ENCODE data around the gene TSFM.
A peak's percentile ranks its signal among the peaks of the same experiment; 100 is the strongest.

TSFM gene

DNA sequence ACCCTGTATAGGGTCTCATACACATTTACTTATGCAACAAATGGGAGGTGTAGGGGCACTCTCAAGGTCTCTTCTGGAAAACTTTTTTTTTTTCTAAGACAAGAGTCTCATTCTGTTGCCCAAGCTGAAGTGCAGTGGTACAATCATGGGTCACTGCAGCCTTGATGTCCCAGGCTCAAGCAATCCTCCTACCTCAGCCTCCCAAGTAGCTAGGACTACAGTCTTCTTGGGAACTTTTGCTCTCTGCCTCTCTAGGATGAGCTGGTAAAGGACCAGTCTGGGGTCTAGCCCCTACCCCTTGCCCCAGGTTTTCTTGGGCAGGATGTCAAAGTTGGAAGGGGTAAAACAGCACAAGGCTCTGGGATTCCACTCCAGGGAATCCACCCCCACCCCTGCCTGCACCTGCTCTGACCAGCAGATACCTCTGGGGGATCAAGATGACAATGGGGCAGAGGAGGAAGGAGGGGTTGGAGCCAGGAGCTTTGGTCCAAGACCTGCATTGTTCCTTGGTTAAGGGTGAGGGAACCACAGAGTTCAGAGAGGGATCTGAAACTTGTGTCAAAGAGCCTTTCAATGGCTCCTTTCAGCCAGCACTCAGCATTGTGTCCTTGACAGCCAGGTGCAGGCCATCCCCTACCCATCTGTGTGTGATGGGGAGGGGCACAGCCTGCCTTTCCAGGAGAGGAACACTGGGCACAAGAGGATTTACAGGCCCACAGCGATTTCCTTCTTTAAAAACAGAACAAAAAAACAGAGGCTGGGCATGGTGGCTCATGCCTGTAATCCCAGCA, 51.7 kb downstream of the TSFM start:
- no peak for DNase-seq (ENCODE audit: low read depth, low spot score)

DNA sequence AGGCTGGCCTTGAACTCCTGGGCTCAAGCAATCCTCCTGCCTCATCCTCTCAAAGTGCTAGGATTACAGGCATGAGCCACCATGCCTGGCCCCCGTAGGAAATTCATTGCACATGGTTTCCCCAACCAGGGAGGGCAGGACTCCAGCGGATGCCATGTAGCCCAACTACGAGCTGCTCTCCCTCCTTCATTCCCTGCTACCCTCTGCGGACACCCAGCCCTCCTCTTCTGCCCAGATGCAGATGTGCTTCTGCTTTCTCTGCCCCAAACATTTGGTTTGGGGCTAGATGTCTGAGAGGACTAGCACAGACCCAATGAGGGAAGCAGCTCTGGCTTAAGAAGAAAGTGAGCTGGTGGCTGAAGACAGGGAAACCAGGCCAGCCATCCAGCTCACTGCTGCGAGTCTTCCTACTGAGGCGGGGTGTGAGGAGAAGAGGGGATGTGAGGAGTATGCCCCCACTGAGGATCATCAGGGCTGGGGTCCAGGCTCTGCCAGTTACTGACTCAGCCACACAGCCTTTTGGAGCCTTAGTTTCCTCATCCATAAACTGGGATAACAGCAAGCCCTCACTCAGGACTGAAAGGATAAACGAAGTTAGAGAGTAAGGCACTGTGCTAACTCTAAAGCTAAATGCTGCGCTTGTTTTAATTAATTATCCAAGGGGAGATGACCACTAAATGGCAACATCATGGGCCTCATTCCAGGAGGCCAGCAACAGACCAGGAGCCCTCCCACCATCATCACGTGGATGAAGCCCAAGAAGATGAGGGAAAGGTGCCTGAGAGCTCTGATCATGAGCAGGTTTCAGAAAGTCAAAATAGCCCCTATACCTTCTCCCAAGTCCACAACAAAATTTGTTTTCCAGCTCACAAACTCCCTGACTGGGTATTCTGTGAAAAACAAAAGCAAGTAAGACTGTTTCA, 53.0 kb downstream of the TSFM start:
- DNase-seq (ENCODE audit: low read depth, low spot score), result no peak

DNA sequence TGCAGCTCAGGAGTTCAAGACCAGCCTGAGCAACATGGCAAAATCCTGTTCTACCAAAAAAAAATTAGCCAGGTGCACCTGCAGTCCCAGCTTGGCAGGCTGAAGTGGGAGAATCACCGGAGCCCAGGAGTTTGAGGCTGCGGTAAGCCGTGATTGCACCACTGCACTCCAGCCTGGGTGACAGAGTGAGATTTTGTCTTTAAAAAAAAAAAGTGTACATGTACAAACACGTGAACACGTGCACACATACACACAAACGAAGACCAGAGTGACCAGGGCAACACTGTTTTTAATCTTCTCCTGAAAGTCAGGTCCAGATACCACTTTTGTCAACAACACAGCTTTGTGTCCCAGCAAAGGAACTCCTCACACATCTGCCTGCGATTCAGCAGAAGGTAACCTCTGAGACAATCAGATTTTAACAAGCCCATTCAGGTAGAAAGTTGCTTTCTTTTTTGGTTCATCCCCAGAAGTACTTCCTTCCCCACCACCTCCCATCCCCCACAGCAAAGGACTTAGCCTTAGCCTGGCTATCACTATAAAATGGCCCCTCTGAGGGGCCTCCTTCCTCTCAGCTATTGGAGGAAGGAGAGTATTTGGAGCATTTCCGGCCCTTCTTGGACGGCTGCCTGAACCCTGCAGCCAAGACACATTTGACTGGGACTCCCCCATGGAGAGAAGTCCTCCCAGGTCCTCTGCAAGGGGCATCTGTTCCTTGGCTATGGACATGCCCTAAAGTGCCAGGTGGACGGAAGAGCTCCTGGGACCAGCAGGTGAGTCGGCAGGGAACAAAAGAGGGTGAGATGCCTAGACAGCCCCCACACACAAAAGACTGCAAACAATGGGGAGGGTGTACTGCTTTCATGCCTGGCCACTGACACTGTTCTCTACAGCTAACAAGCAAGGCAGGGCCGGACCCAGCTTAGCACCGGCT, 54.1 kb downstream of the TSFM start:
- DNase-seq (ENCODE audit: low read depth, low spot score), result no peak

DNA sequence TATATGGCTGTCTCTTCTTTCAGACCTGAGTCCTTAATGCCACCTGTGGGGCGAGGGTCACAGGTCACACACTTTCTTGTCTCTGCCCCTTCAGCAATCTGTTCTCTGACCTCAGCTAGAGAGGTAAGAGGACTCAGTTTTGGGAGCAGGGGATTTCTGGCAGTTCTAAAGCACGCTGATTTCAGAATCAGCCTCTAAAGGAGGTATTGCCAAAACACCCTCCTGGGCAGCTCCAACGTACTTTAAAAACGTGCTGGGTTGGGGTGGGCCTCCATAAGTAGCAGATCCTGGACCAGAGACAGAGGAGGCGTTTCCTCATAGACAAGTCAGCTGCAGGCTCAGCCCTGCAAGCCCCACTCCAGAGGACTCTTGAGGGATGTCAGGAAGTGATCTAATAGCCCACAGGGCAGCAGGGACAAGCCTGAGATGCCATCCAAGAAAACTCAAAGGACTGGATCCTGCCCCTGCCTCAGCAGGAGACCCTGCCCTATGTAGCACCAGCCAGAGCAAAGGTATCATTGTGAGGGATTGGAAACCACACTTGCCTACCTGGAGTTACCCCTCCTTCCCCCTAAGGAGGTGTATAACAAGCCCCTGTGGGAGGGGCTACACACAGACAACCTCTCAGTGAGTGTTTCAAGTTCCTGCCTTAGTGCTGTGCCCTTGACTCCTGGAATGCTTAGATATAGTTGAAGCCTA, 55.4 kb downstream of the TSFM start:
- DNase-seq (ENCODE audit: low read depth, low spot score), result no peak

DNA sequence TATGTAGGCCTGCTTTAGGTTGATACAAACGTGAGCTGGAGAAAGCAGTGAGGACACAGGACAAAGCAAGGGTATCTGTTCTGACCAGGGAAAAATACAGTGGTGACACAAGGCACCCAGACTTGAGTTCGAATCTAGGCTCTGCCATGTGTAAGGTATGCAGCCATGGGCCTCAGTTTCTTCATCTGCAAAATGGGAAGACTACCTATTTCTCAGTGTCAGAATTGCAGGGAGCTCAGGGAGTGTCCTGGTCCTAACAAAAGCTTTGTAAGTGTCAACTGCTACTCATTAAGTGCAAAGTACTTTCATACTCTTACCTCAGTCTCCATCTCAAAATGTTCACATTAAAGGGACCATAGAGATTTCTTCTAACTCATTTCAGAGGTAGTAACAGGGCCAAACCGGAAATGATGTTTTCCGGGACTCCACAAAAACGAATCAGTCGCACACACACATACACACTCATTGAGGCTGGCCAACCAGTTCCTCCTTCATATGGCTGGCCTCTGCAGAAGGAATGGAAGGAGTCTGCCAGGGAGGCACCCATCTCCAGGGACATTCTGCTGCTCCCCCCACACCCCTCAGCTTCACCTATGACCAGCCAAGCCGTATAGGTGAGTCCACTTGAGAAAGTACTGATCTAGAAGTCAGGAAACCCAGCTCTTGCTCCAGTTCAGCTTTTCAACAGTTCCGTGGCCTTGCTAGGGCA, 56.2 kb downstream of the TSFM start:
- DNase-seq (ENCODE audit: low read depth, low spot score), result no peak

DNA sequence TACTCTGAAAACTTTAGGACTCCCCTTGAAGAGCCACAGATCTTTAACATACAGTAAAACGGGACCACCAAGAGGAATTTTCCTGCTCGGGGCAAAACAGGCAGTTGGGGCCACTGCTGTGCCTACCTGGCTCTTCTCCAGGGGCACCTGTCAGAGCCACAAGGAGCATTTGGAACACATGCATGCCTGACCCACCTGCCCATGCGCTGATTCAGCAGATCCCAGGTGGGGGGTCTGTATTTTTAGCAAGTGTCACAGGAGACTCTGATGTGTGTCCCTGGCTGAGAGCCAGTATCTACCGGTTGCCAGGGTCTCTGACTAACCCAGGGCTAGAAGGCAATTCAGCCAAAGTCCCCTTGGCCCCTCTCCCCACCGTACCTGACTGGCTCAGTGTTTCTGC, 57.4 kb downstream of the TSFM start:
- no peak for DNase-seq (ENCODE audit: low read depth, low spot score)

DNA sequence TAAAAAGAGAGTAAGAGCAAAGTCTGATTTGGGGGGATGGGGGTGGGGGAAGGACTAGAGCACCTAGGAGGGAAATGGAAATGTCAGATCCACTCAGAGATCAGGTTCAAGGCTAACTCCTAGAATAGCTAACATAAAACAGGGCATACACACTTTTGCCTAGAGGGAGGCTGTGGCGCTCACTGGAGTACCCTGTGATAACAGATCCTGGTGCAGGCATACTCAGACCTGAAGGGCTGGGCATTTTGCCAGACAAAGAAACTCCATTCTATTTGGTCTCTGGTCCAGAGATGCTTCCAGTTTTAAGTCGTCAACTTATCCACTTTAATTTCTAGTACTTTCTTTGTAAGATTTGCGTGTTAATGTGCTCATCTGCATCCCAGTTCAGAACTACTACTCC, 58.1 kb downstream of the TSFM start:
- DNase-seq (ENCODE audit: low read depth, low spot score), result no peak

DNA sequence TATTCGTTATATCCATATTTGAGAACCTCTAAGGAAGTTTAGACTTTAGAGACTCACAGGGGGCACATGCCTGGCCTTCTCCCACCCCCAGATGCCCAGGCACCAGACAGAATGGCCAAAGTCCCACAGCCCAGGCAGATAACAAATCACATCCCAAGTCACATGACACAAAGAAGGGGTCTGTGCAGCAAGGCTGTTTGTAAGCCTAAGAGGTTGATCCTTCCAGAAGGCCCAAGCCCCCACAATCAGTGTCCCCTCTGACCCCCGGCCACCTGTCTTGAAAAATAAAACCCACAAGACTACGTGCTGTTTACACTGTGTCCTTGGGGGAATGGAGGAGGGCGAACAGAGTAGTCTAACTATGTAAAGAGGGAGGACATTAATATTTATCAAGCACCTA, 58.9 kb downstream of the TSFM start:
- no peak for DNase-seq (ENCODE audit: low read depth, low spot score)

DNA sequence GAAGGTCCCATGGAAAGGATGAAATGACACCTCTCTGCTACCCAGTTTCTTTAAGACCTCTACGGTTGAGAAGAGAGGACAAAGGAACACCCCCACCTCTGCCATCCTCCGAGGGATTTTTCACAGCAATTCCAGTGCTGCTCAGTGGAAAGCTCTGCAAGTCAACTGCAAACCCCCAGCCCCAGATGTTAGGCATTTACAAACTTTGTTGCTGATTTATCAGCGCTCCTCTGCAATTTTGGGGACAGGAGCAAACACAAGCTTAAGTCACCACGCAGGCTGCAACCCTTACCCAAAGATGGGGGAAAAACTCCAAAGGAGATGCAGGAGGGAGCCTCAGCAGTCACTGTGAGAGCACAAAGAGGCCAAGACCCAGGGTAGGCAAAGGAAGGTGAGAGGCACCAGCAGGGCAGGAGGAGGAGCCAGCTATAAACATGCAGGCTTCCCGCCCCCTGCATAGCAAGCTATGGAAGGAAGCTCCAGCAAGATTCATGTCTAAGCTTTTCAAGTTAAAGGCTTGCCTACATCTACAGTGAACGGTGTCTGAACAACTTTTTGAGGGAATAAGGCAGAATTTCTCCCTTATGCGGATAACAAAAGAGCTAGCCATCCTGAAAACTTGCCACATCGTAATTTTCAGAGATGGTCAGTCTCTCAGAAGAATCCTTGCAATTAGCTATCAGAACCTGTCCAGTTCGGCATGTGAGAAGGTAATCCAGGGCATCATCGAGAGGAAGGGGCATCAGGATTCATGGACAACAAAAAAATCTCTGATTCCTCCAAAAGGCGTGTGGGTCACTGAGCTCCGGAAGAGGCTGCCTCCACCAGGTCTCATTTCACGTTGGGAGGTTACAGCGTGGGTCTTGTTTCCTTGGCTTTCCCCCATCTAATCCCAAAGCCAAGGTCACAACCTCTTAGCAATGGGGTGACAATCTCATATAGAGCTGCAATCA, 60.0 kb downstream of the TSFM start:
- no peak for DNase-seq (ENCODE audit: low read depth, low spot score)

DNA sequence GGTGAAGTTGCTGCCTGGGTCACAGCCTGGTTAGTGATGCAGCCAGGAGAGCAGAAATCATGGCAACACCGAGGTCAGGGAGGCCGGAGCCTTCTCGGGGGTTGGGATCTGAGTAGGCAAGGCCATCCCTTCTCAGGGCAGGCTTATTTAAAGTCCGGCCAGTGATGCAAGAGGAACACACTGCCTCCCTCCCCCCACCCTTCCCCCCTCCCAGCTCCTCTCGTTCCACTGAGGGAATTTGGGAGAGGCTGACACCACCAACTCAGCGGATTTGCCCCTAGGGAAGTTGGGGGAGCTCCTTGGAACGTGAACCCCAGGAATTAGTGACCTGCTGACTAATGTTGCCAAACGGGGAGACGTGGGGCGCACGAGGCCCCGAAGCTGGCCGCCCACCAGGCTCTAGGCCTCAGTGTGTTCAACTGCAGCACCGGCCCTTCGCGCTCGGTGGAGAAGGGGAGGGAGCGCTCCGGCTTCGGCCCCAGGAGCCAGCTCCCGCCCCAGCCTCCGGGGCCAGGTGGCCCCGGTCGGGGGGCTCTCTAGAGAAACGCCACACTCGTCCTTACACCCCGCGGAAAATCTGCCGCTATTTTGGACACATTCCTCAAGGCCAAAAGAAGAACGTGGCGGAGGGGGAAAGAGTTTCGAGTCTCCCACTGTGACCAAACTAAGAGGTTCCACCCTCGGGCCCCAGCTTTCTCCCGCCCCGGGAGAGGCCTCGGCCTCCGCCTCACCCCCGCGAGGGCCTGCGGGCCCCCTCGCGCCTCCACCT, 62.3 kb downstream of the TSFM start:
- no peak for DNase-seq (ENCODE audit: low read depth, low spot score)

DNA sequence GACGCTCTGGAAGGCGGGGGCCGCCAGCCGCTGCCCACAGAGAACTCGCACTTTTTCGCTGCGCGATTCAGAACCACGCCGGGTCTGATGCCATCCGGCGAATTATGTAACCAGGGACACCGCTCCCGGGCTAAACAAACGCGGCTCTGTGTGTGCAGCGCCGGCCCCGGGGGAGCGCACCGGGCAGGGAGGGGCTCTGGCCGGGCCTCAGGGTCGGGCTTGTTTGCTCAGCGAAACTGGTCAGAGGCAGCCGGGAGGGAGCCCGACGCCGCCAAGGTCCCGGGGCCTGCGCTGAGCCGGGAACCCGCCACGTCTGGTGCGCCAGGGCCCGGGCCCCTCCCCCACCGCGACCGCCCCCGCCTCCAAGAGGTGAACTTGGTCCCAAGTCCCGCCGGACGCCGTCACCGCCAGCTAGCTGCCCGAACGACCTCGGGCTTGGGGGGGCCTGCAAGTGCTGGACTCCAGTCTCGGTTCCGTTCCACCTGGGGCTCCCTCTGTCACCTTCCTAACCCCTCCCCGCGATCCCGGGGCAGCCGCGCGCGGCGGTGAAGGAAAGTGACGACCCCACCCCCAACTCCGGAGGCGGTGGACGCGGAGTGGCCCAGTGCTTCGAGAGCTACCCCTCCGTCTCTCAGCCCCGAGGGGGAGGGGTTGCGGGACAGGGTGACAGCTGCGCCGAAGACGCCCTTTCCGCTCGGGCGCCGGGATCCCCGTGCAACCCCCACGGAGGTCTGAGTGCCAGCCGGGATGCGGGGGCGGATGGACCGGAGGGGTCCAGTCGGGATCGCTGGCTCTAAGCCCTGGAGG, 63.1 kb downstream of the TSFM start:
- DNase-seq (ENCODE audit: low read depth, low spot score), result no peak

DNA sequence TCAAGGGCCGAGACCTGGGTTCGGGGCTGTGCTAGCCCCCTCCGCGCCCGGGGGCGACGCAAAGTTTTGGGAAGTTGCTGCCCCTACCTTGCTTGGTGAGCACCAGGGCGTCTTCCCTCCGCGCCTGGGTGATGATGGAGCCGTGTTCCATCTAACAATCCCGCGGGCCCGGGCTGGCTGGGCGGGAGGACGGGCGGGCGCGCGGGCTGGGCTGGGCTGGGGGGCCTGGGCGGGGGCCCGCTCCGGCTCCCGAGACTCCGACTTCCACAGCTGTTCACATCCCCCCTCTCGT, 63.6 kb downstream of the TSFM start:
- DNase-seq (ENCODE audit: low read depth, low spot score), result no peak

DNA sequence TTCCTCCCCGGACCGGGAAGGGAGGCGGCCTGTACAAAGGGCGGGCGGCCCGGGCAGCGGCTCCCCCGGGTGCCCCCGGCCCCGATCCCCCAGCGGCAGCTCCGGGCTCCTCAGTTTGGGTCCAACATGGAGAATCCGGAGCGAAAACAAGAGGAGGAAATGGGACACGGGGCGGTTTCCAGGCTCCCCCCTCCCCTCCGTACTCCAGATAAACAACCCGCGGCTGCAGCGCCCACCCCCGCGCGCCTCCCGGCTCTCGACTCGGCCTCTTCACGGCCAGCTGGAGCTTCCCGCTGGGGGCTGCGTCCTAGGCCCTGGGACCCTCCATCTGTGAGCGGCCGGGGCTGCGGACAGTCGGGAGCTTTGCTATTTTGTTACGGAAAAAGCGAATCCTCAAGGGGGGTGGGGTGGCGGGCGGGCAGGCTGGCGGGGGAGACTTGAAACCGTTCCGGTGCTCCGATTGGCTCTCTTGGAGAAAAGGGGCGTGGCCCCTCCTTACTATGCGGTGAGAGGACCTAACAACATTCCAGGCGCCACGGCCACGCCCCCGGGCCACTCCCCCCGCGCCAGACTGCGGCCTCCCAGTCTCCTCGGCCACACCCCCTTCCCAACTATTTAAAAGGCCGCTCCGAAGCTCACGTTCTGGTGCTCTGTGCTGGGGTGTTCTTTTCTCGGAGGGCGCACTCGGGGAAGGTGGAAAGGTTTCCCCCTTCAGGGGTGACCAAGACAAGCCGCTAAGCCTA, 64.2 kb downstream of the TSFM start, which contains the start of gene CTDSP2:
TSS of gene CTDSP2 (minus strand) at position 153 of the 743 bp plus-strand sequence. CDS start 294 bp downstream, outside the sequence.
- peak; percentile 89 for DNase-seq (ENCODE audit: low read depth, low spot score)

Data from brain pericyte (primary cell).